DMS53 (cell line): Measurements from ENCODE around the gene UQCC2.

ENCODE experiments used
- DNase-seq: peaks from one replicate; lab custom pipeline; 2025; lab: John Stamatoyannopoulos, UW

The UQCC2 gene

GRCh38 chr6:33744001-33744848 lies 32.7 kb upstream of the UQCC2 start:
- peak; percentile 98 for DNase-seq

GRCh38 chr6:33742837-33743236 lies 31.3 kb upstream of the UQCC2 start:
- DNase-seq: no peak

GRCh38 chr6:33742092-33742491 lies 30.6 kb upstream of the UQCC2 start:
- DNase-seq: no peak

GRCh38 chr6:33740794-33741193 lies 29.3 kb upstream of the UQCC2 start:
- no peak for DNase-seq

GRCh38 chr6:33740204-33740608 lies 28.7 kb upstream of the UQCC2 start:
- peak; percentile 42 for DNase-seq

GRCh38 chr6:33739571-33739970 lies 28.1 kb upstream of the UQCC2 start:
- DNase-seq: no peak

- no peak for DNase-seq
These were observed 27.4 kb upstream of the UQCC2 start for GRCh38 chr6:33738879-33739278.

GRCh38 chr6:33738153-33738552 lies 26.7 kb upstream of the UQCC2 start:
- DNase-seq: no peak

- no peak for DNase-seq
These were observed 25.9 kb upstream of the UQCC2 start for GRCh38 chr6:33737267-33738026.

GRCh38 chr6:33735216-33735615 lies 23.7 kb upstream of the UQCC2 start:
- DNase-seq: no peak

- DNase-seq: no peak
These were observed 22.2 kb upstream of the UQCC2 start for GRCh38 chr6:33733709-33734007.

GRCh38 chr6:33732817-33733708 lies 21.6 kb upstream of the UQCC2 start:
- peak; percentile 28 for DNase-seq

GRCh38 chr6:33732385-33732784 lies 20.9 kb upstream of the UQCC2 start:
- no peak for DNase-seq

- no peak for DNase-seq
These were observed 20.3 kb upstream of the UQCC2 start for GRCh38 chr6:33731751-33732282.

GRCh38 chr6:33731035-33731434 lies 19.5 kb upstream of the UQCC2 start:
- no peak for DNase-seq

- DNase-seq: no peak
These were observed 19.1 kb upstream of the UQCC2 start for GRCh38 chr6:33730611-33731010.

- no peak for DNase-seq
These were observed 17.6 kb upstream of the UQCC2 start for GRCh38 chr6:33729059-33729458.

GRCh38 chr6:33728438-33728837 lies 16.9 kb upstream of the UQCC2 start:
- DNase-seq: no peak

GRCh38 chr6:33727932-33728331 lies 16.4 kb upstream of the UQCC2 start:
- no peak for DNase-seq

- DNase-seq: no peak
These were observed 15.6 kb upstream of the UQCC2 start for GRCh38 chr6:33727126-33727525.

- no peak for DNase-seq
These were observed 15.2 kb upstream of the UQCC2 start for GRCh38 chr6:33726696-33727095.
